ENCODE results near the gene SEPHS2. TPM values are rescaled to one million over a fixed set of nuclear protein-coding genes. Genes with fewer than 3 reads are reported as not detected.
"Not testable (repeated sequence)": the region's sequence is repeated elsewhere in the genome, so short reads cannot be mapped to it uniquely, and the experiment has no call there.

Gene SEPHS2
- total RNA-seq, 1 experiment from 2014 or later: 8.4 TPM

DNA sequence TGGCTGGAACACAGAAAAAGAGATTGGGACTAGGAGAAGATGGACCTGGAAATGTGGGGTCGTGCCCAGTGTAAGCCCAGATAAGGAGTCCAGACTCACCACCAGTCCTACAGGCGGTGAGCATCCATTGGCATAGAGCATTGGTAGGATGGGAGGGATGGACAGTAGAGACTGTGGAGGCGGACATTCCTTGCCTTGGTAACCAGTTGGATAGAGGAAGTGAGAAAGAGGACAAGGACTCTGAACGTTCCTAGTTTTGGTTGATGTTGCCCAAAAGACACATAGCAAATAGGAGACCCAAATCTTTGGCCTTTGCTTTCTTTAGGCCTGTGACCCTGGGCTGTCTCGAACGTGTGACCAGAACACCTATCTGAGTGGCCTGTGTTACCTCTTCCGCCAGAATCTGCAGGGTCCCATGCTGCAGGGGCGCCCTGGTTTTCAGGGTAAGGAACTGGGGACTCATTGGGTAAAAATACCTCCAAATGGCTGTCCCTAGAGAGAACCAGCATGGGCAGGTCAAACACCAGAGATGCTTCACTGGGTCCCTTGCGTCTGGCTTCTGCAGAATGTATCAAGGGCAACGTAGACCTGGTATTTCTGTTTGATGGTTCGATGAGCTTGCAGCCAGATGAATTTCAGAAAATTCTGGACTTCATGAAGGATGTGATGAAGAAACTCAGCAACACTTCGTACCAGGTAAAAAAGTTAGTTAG lies 33.2 kb upstream of the SEPHS2 start:
- Histone ChIP-seq H3F3A (ENCODE audit: low read length, unreplicated experiment) (no peaks in the 10 kb centered on the region), H3K9me2 (replicated peaks; ENCODE audit: low read length) (no peaks in the 10 kb centered on the region), H3K27ac (ENCODE audit: low read length) (no peak overlapping the region), H3K27me3 (ENCODE audit: low read length) (no peaks in the 10 kb centered on the region), H3K4me3 (ENCODE audit: low read length) (no peak overlapping the region), H3K9me3 (ENCODE audit: low read length) (no peaks in the 10 kb centered on the region), H3K4me1 (ENCODE audit: insufficient read depth, low read length) (no peaks in the 10 kb centered on the region), H3K9ac (ENCODE audit: low read length) (no peak overlapping the region), H2AFZ (ENCODE audit: low read length) (no peak overlapping the region), H4K20me1 (ENCODE audit: low read length) (no peaks in the 10 kb centered on the region), H3K79me2 (ENCODE audit: low read length) (no peaks in the 10 kb centered on the region), H3K36me3 (ENCODE audit: low read depth, low read length) (no peaks in the 10 kb centered on the region), H3K4me2 (ENCODE audit: low read length) (no peak overlapping the region)
- ATAC-seq (no peak), DNase-seq (no peak)
- ChIA-PET POLR2A (ENCODE audit: unreplicated experiment) (no interaction called here), CTCF (no interaction called here)
- intact Hi-C loops (cut with micrococcal nuclease): no loop called here
- BruUV-seq (replicated peaks): no TSS peak
- TF ChIP-seq EZH2phosphoT487 (IDR thresholded peaks at IDR 0.05; ENCODE audit: borderline replicate concordance, low read length) (no peak), EZH2 (IDR thresholded peaks at IDR 0.05; ENCODE audit: low read length, unreplicated experiment) (no peak), CTCF (conservative IDR thresholded peaks at IDR 0.05; ENCODE audit: low read depth, low read length) (no peak)

- BruUV-seq (replicated peaks); CTCF ChIA-PET; H3K9me2 ChIP-seq (replicated peaks; ENCODE audit: low read length); H3K27me3 ChIP-seq (ENCODE audit: low read length); H3K4me2 ChIP-seq (ENCODE audit: low read length); H3K27ac ChIP-seq (ENCODE audit: low read length); H4K20me1 ChIP-seq (ENCODE audit: low read length); intact Hi-C loops (cut with micrococcal nuclease); H3K4me3 ChIP-seq (ENCODE audit: low read length); H2AFZ ChIP-seq (ENCODE audit: low read length); DNase-seq; H3K9me3 ChIP-seq (ENCODE audit: low read length); H3K79me2 ChIP-seq (ENCODE audit: low read length); H3K36me3 ChIP-seq (ENCODE audit: low read depth, low read length); POLR2A ChIA-PET (ENCODE audit: unreplicated experiment); H3K9ac ChIP-seq (ENCODE audit: low read length); H3K4me1 ChIP-seq (ENCODE audit: insufficient read depth, low read length); H3F3A ChIP-seq (ENCODE audit: low read length, unreplicated experiment); ATAC-seq: not testable (repeated sequence)
Measured at GRCh38 chr16:30477773-30478172, 32.1 kb upstream of the SEPHS2 start.

DNA sequence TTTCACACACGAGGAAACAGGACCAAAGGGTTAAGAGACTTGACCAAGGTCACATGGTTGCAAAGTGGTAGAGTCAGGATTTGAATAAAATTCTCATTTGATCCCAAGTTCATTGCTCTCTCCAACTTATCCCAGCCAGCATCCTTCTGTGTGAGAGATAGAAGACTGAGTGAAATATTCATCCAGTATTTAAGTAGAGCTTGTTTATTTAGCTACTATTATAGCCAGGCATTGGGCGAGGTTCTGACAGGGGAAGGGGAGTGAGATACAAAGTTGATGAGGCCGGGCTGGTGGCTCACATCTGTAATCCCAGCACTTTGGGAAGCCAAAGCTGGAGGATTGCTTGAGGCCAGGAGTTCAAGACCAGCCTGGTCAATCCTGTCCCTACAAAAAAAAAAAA lies 31.3 kb upstream of the SEPHS2 start:
- no peaks in the 10 kb centered on the region for H3K27me3 ChIP-seq (ENCODE audit: low read length)
- H3K4me1 ChIP-seq (ENCODE audit: insufficient read depth, low read length): no peaks in the 10 kb centered on the region
- TF ChIP-seq EZH2 (IDR thresholded peaks at IDR 0.05; ENCODE audit: low read length, unreplicated experiment): no peak
- no peak for TF ChIP-seq CTCF (conservative IDR thresholded peaks at IDR 0.05; ENCODE audit: low read depth, low read length)
- TF ChIP-seq EZH2phosphoT487 (IDR thresholded peaks at IDR 0.05; ENCODE audit: borderline replicate concordance, low read length): no peak
- ChIA-PET CTCF (interaction anchor here (0.6 kb wide), 1 partner anchor 37 kb away, joined by 3 read pairs; no protein-coding TSS in a partner anchor), POLR2A (ENCODE audit: unreplicated experiment) (no interaction called here)
- no peak overlapping the region for H3K27ac ChIP-seq (ENCODE audit: low read length)
- H3K9me2 ChIP-seq (replicated peaks; ENCODE audit: low read length): no peaks in the 10 kb centered on the region
- no peak for ATAC-seq
- no peak overlapping the region for H3K9ac ChIP-seq (ENCODE audit: low read length)
- no peaks in the 10 kb centered on the region for H3K79me2 ChIP-seq (ENCODE audit: low read length)
- no peak overlapping the region for H2AFZ ChIP-seq (ENCODE audit: low read length)
- no peak overlapping the region for H3K4me3 ChIP-seq (ENCODE audit: low read length)
- H3F3A ChIP-seq (ENCODE audit: low read length, unreplicated experiment): no peaks in the 10 kb centered on the region
- no peak for DNase-seq
- no peaks in the 10 kb centered on the region for H4K20me1 ChIP-seq (ENCODE audit: low read length)
- H3K9me3 ChIP-seq (ENCODE audit: low read length): no peaks in the 10 kb centered on the region
- intact Hi-C loops (cut with micrococcal nuclease): no loop called here
- no TSS peak for BruUV-seq (replicated peaks)
- H3K36me3 ChIP-seq (ENCODE audit: low read depth, low read length): no peaks in the 10 kb centered on the region
- H3K4me2 ChIP-seq (ENCODE audit: low read length): no peak overlapping the region
